Mucosa of stomach (tissue), 1 donor: ENCODE data around the gene RNF169.

ENCODE experiments used
- H3K27me3 ChIP-seq: one replicate; pipeline ENCODE4 v1.7.0; 2013; ENCODE audit warnings: mild to moderate bottlenecking, low read length; ENCODE audit not compliant: control insufficient read depth, insufficient read depth
- H3K36me3 ChIP-seq: one replicate; pipeline ENCODE4 v1.7.0; 2013; ENCODE audit warnings: low read length; ENCODE audit not compliant: control insufficient read depth, insufficient read depth
- H3K4me1 ChIP-seq: one replicate; pipeline ENCODE4 v1.7.0; 2013; ENCODE audit warnings: mild to moderate bottlenecking, low read length; ENCODE audit not compliant: control insufficient read depth, insufficient read depth
- H3K4me3 ChIP-seq: one replicate; pipeline ENCODE4 v1.7.0; 2013; ENCODE audit warnings: low read length
- H3K9ac ChIP-seq: one replicate; pipeline ENCODE4 v1.7.0; 2013; ENCODE audit warnings: mild to moderate bottlenecking, low read length, moderate library complexity
- H3K9me3 ChIP-seq: one replicate; pipeline ENCODE4 v1.7.0; 2013; ENCODE audit warnings: mild to moderate bottlenecking, low read length, moderate library complexity; ENCODE audit not compliant: control insufficient read depth
- donor health status: Pancreatic carcinoma.

The RNF169 gene

GRCh38 chr11:74777877-74778276 lies 29.2 kb downstream of the RNF169 start:
- no peaks in the 10 kb centered on the region for H3K9me3 ChIP-seq
- no peak overlapping the region for H3K4me3 ChIP-seq
- H3K27me3 ChIP-seq: no peaks in the 10 kb centered on the region
- H3K9ac ChIP-seq: no peak overlapping the region
- H3K36me3 ChIP-seq: no peaks in the 10 kb centered on the region
- H3K4me1 ChIP-seq: peaks cover 11% of the 10 kb centered on the region

GRCh38 chr11:74778581-74778980 lies 29.9 kb downstream of the RNF169 start:
- H3K27me3 ChIP-seq: no peaks in the 10 kb centered on the region
- H3K4me3 ChIP-seq: no peak overlapping the region
- H3K36me3 ChIP-seq: no peaks in the 10 kb centered on the region
- no peak overlapping the region for H3K9ac ChIP-seq
- H3K9me3 ChIP-seq: no peaks in the 10 kb centered on the region
- peaks cover 11% of the 10 kb centered on the region for H3K4me1 ChIP-seq

- Histone ChIP-seq H3K4me3 (no peak overlapping the region), H3K36me3 (no peaks in the 10 kb centered on the region), H3K27me3 (no peaks in the 10 kb centered on the region), H3K9me3 (no peaks in the 10 kb centered on the region), H3K4me1 (peaks cover 11% of the 10 kb centered on the region), H3K9ac (no peak overlapping the region)
These were observed 31.8 kb downstream of the RNF169 start for GRCh38 chr11:74780248-74781005.

GRCh38 chr11:74783241-74783871 lies 34.7 kb downstream of the RNF169 start:
- Histone ChIP-seq H3K9me3 (no peaks in the 10 kb centered on the region), H3K4me1 (no peaks in the 10 kb centered on the region), H3K36me3 (no peaks in the 10 kb centered on the region), H3K9ac (no peak overlapping the region), H3K27me3 (no peaks in the 10 kb centered on the region), H3K4me3 (no peak overlapping the region)

GRCh38 chr11:74784234-74784633 lies 35.6 kb downstream of the RNF169 start:
- H3K9me3 ChIP-seq: no peaks in the 10 kb centered on the region
- no peaks in the 10 kb centered on the region for H3K36me3 ChIP-seq
- H3K4me3 ChIP-seq: no peak overlapping the region
- H3K9ac ChIP-seq: no peak overlapping the region
- no peaks in the 10 kb centered on the region for H3K4me1 ChIP-seq
- H3K27me3 ChIP-seq: no peaks in the 10 kb centered on the region

- H3K4me1 ChIP-seq: no peaks in the 10 kb centered on the region
- no peaks in the 10 kb centered on the region for H3K9me3 ChIP-seq
- H3K9ac ChIP-seq: no peak overlapping the region
- no peaks in the 10 kb centered on the region for H3K27me3 ChIP-seq
- H3K36me3 ChIP-seq: no peaks in the 10 kb centered on the region
- no peak overlapping the region for H3K4me3 ChIP-seq
These were observed 36.1 kb downstream of the RNF169 start for GRCh38 chr11:74784726-74785125.

- no peaks in the 10 kb centered on the region for H3K4me1 ChIP-seq
- H3K27me3 ChIP-seq: no peaks in the 10 kb centered on the region
- H3K9ac ChIP-seq: no peak overlapping the region
- H3K36me3 ChIP-seq: peaks cover 7% of the 10 kb centered on the region
- H3K9me3 ChIP-seq: no peaks in the 10 kb centered on the region
- no peak overlapping the region for H3K4me3 ChIP-seq
These were observed 37.9 kb downstream of the RNF169 start for GRCh38 chr11:74786574-74786973.

- Histone ChIP-seq H3K4me1 (no peaks in the 10 kb centered on the region), H3K9me3 (no peaks in the 10 kb centered on the region), H3K27me3 (no peaks in the 10 kb centered on the region), H3K9ac (no peak overlapping the region), H3K36me3 (peaks cover 7% of the 10 kb centered on the region), H3K4me3 (no peak overlapping the region)
These were observed 42.9 kb downstream of the RNF169 start for GRCh38 chr11:74791333-74792100.

GRCh38 chr11:74806267-74806666 lies 57.6 kb downstream of the RNF169 start:
- no peak overlapping the region for H3K9ac ChIP-seq
- H3K27me3 ChIP-seq: no peaks in the 10 kb centered on the region
- H3K36me3 ChIP-seq: no peaks in the 10 kb centered on the region
- no peaks in the 10 kb centered on the region for H3K4me1 ChIP-seq
- H3K4me3 ChIP-seq: no peak overlapping the region
- no peaks in the 10 kb centered on the region for H3K9me3 ChIP-seq

GRCh38 chr11:74809801-74810200 lies 61.2 kb downstream of the RNF169 start:
- Histone ChIP-seq H3K4me1 (no peaks in the 10 kb centered on the region), H3K27me3 (no peaks in the 10 kb centered on the region), H3K9me3 (no peaks in the 10 kb centered on the region), H3K9ac (no peak overlapping the region), H3K4me3 (no peak overlapping the region), H3K36me3 (no peaks in the 10 kb centered on the region)

GRCh38 chr11:74815966-74816365 lies 67.3 kb downstream of the RNF169 start:
- H3K9me3 ChIP-seq: no peaks in the 10 kb centered on the region
- H3K4me1 ChIP-seq: no peaks in the 10 kb centered on the region
- H3K4me3 ChIP-seq: no peak overlapping the region
- no peaks in the 10 kb centered on the region for H3K27me3 ChIP-seq
- H3K9ac ChIP-seq: no peak overlapping the region
- peaks cover 4% of the 10 kb centered on the region for H3K36me3 ChIP-seq

- Histone ChIP-seq H3K4me3 (no peak overlapping the region), H3K27me3 (no peaks in the 10 kb centered on the region), H3K4me1 (no peaks in the 10 kb centered on the region), H3K9me3 (no peaks in the 10 kb centered on the region), H3K9ac (no peak overlapping the region), H3K36me3 (peaks cover 4% of the 10 kb centered on the region)
These were observed 68.0 kb downstream of the RNF169 start for GRCh38 chr11:74816664-74817063.
